ENCODE data around the gene NFATC2. TPM values are rescaled to one million over a fixed set of nuclear protein-coding genes. Genes with fewer than 3 reads are reported as not detected.

The NFATC2 gene
- polyA plus RNA-seq, 1 of the 3 experiments (the other 2 are of a cell fraction): 0.36 TPM

- Histone ChIP-seq H2AFZ (ENCODE audit: low read depth) (no peak overlapping the region), H3K27ac (ENCODE audit: low read depth in 2 of 2, low read length in 1 of 2) (no peak overlapping the region), H3K9ac (no peak overlapping the region), H3F3A (replicated peaks; ENCODE audit: insufficient read depth) (peaks cover 3% of the 10 kb centered on the region), H3K9me2 (no peaks in the 10 kb centered on the region), H3K4me3 (ENCODE audit: low read depth in 2 of 2, low read length in 1 of 2) (no peak overlapping the region), H4K20me1 (ENCODE audit: insufficient read depth) (no peaks in the 10 kb centered on the region), H3K4me1 (ENCODE audit: control insufficient read depth in 1 of 2, insufficient read depth in 2 of 2, low read depth in 1 of 2, low read length in 1 of 2) (peaks cover 0 to 26% of the 10 kb centered on the region in 2 experiments; a peak in 2 of 4 replicates), H3K9me3 (no peaks in the 10 kb centered on the region), H3K79me2 (ENCODE audit: insufficient read depth) (no peaks in the 10 kb centered on the region), H3K4me2 (no peak overlapping the region), H3K36me3 (replicated peaks in 1 of 2; ENCODE audit: control insufficient read depth in 1 of 2, insufficient read depth in 2 of 2, low read length in 1 of 2) (no peaks in the 10 kb centered on the region), H3K27me3 (ENCODE audit: insufficient read depth) (no peaks in the 10 kb centered on the region)
- CTCF ChIA-PET: interaction anchor here (1.0 kb wide), 1 partner anchor 9 kb away, joined by 3 read pairs; no protein-coding TSS in a partner anchor
- 81% methylated on average over 8 of the region's 8 CpGs for WGBS (ENCODE audit: low lambda C conversion rate)
- no peak for TF ChIP-seq RFX5 (IDR thresholded peaks at IDR 0.05; ENCODE audit: low read length)
- TF ChIP-seq NRF1 (IDR thresholded peaks at IDR 0.05; ENCODE audit: low read depth, low read length): no peak
- no peak for TF ChIP-seq IRF3 (IDR thresholded peaks at IDR 0.05; ENCODE audit: low read depth, low read length)
- no peak for DNase-seq
- POLR2A ChIA-PET: no interaction called here
Observed at GRCh38 chr20:51377132-51377531, 165.4 kb downstream of the NFATC2 start.

DNA sequence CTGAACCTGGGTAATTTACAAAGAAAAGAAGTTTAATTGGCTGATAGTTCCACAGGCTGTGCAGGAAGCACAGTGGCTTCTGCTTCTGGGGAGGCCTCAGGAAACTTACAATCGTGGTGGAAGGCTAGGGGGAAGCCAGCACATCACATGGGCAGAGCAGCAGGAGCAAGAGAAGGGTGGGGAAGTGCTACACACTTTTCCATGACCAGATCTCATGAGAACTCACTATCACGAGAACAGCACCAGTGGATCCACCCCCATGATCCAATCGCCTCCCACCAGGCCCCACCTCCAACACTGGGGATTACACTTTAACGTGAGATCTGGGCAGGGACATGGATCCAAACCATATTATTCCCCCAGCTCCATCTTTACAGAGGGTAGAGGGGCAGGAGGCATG is 166.4 kb downstream of the NFATC2 start:
- CTCF ChIA-PET: interaction anchor here (1.5 to 6.7 kb wide), 3 partner anchors 11 to 248 kb away, joined by 3 to 95 read pairs (median 26); no protein-coding TSS in a partner anchor
- no peak for DNase-seq

GRCh38 chr20:51375561-51375960 is 167.0 kb downstream of the NFATC2 start:
- H3K27ac ChIP-seq (ENCODE audit: low read depth in 2 of 2, low read length in 1 of 2): no peak overlapping the region
- H3K36me3 ChIP-seq (replicated peaks in 1 of 2; ENCODE audit: control insufficient read depth in 1 of 2, insufficient read depth in 2 of 2, low read length in 1 of 2): no peaks in the 10 kb centered on the region
- H3F3A ChIP-seq (replicated peaks; ENCODE audit: insufficient read depth): peaks cover 3% of the 10 kb centered on the region
- H3K27me3 ChIP-seq (ENCODE audit: insufficient read depth): no peaks in the 10 kb centered on the region
- CTCF ChIA-PET: interaction anchor here (1.4 to 6.7 kb wide), 5 partner anchors 11 to 393 kb away, joined by 3 to 95 read pairs (median 23); no protein-coding TSS in a partner anchor
- TF ChIP-seq JUND (IDR thresholded peaks at IDR 0.05) (no peak), EP300 (IDR thresholded peaks at IDR 0.05; ENCODE audit: borderline replicate concordance in 1 of 2, low read depth in 1 of 2, low read length in 1 of 2) (no peak), RAD21 (IDR thresholded peaks at IDR 0.05; ENCODE audit: low read length) (no peak), TAF1 (IDR thresholded peaks at IDR 0.05; ENCODE audit: borderline replicate concordance, low read depth, low read length) (no peak)
- no peak overlapping the region for H3K4me3 ChIP-seq (ENCODE audit: low read depth in 2 of 2, low read length in 1 of 2)
- H3K4me2 ChIP-seq: no peak overlapping the region
- H3K9ac ChIP-seq: no peak overlapping the region
- H4K20me1 ChIP-seq (ENCODE audit: insufficient read depth): no peaks in the 10 kb centered on the region
- POLR2A ChIA-PET: no interaction called here
- no peaks in the 10 kb centered on the region for H3K9me2 ChIP-seq
- no peaks in the 10 kb centered on the region for H3K79me2 ChIP-seq (ENCODE audit: insufficient read depth)
- no peak overlapping the region for H2AFZ ChIP-seq (ENCODE audit: low read depth)
- H3K4me1 ChIP-seq (ENCODE audit: control insufficient read depth in 1 of 2, insufficient read depth in 2 of 2, low read depth in 1 of 2, low read length in 1 of 2): peaks cover 0 to 28% of the 10 kb centered on the region in 2 experiments; a peak in 2 of 4 replicates
- 92% methylated on average over 5 of the region's 8 CpGs for WGBS (ENCODE audit: low lambda C conversion rate)
- no peak for DNase-seq
- no peaks in the 10 kb centered on the region for H3K9me3 ChIP-seq

More for the DNA sequence above, 166.4 kb downstream of the NFATC2 start:
- Histone ChIP-seq H3K9me3 (no peaks in the 10 kb centered on the region), H3K27ac (ENCODE audit: low read depth in 2 of 2, low read length in 1 of 2) (no peak overlapping the region), H3K4me3 (ENCODE audit: low read depth in 2 of 2, low read length in 1 of 2) (no peak overlapping the region), H2AFZ (ENCODE audit: low read depth) (no peak overlapping the region), H3K9ac (no peak overlapping the region), H3K36me3 (replicated peaks in 1 of 2; ENCODE audit: control insufficient read depth in 1 of 2, insufficient read depth in 2 of 2, low read length in 1 of 2) (no peaks in the 10 kb centered on the region), H3K79me2 (ENCODE audit: insufficient read depth) (no peaks in the 10 kb centered on the region), H3K27me3 (ENCODE audit: insufficient read depth) (no peaks in the 10 kb centered on the region), H4K20me1 (ENCODE audit: insufficient read depth) (no peaks in the 10 kb centered on the region), H3K4me2 (no peak overlapping the region), H3F3A (replicated peaks; ENCODE audit: insufficient read depth) (peaks cover 3% of the 10 kb centered on the region), H3K4me1 (ENCODE audit: control insufficient read depth in 1 of 2, insufficient read depth in 2 of 2, low read depth in 1 of 2, low read length in 1 of 2) (peaks cover 0 to 28% of the 10 kb centered on the region in 2 experiments; a peak in 2 of 4 replicates), H3K9me2 (no peaks in the 10 kb centered on the region)
- 83% methylated on average over 4 of the region's 4 CpGs for WGBS (ENCODE audit: low lambda C conversion rate)
- POLR2A ChIA-PET: no interaction called here
- no peak for TF ChIP-seq MEF2A (IDR thresholded peaks at IDR 0.05; ENCODE audit: borderline replicate concordance, low read depth)
- TF ChIP-seq FOXM1 (IDR thresholded peaks at IDR 0.05; ENCODE audit: low read depth): no peak
- no peak for TF ChIP-seq CHD2 (IDR thresholded peaks at IDR 0.05; ENCODE audit: low read length, partially characterized antibody)
- TF ChIP-seq TAF1 (IDR thresholded peaks at IDR 0.05; ENCODE audit: borderline replicate concordance, low read depth, low read length): no peak
- TF ChIP-seq TCF12 (IDR thresholded peaks at IDR 0.05): no peak
- TF ChIP-seq JUND (IDR thresholded peaks at IDR 0.05): no peak
- TF ChIP-seq YY1 (IDR thresholded peaks at IDR 0.05; ENCODE audit: low read depth): no peak
- TF ChIP-seq, protein P1, sequence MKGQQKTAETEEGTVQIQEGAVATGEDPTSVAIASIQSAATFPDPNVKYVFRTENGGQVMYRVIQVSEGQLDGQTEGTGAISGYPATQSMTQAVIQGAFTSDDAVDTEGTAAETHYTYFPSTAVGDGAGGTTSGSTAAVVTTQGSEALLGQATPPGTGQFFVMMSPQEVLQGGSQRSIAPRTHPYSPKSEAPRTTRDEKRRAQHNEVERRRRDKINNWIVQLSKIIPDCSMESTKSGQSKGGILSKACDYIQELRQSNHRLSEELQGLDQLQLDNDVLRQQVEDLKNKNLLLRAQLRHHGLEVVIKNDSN (IDR thresholded peaks at IDR 0.05; ENCODE audit: borderline replicate concordance, low read depth): no peak
- TF ChIP-seq ELF1 (IDR thresholded peaks at IDR 0.05): no peak
